Colonic mucosa (tissue), 4 donors: ENCODE results near the gene SMC1B. TPM values are rescaled to one million over a fixed set of nuclear protein-coding genes. Genes with fewer than 3 reads are reported as not detected.
"Not testable (repeated sequence)": the region's sequence is repeated elsewhere in the genome, so short reads cannot be mapped to it uniquely, and the experiment has no call there.

ENCODE experiments used
- DNase-seq: peaks from one replicate; pipeline ENCODE4 v3.0.0-alpha.2; 2020
- H3K27ac ChIP-seq: fragments of 200-600 bp; one replicate; pipeline ENCODE4 v1.8.0; 2021
- H3K27me3 ChIP-seq: fragments of 200-600 bp; one replicate; pipeline ENCODE4 v1.8.0; 2021
- H3K36me3 ChIP-seq: fragments of 200-600 bp; one replicate; pipeline ENCODE4 v1.8.0; 2021
- H3K4me1 ChIP-seq: fragments of 200-600 bp; one replicate; pipeline ENCODE4 v1.8.0; 2021; ENCODE audit warnings: mild to moderate bottlenecking
- H3K4me3 ChIP-seq: fragments of 200-600 bp; one replicate; pipeline ENCODE4 v1.8.0; 2021
- H3K9ac ChIP-seq, 2 donors: one replicate each; pipeline ENCODE4 v1.7.0; 2013; ENCODE audit warnings: control low read depth in 2 of 2, low read depth in 2 of 2, low read length in 2 of 2
- H3K9me3 ChIP-seq: fragments of 200-600 bp; one replicate; pipeline ENCODE4 v1.8.0; 2021
- intact Hi-C: fragments of 100-400 bp; cut with DNase I; formaldehyde crosslinking; loops from one replicate; pipeline ENCODE4 v1.14.1; 2022
- total RNA-seq, 2 donors: library from RNA; stranded (reverse); fragmentation: NEBNext Ultra II Directional in 1 of 2; extraction: Animal tissue kit (Norgen Biotek cat#: 25700) in 1 of 2; gene quantifications; one replicate each; pipeline ENCODE4 v1.2.1, GENCODE V29; 2021
- TF ChIP-seq, protein P1 (sequence below): fragments of 200-600 bp; IDR thresholded peaks from one replicate; pipeline ENCODE4 v1.8.0; 2022; ENCODE audit warnings: antibody characterized with exemption, mild to moderate bottlenecking
- donor health status: healthy.
- donor health status: DM: no; HTN: no; CAD: no.
- donor health status: DM: no; HTN: no; CAD: no.

The SMC1B gene
- total RNA-seq, 2 donors from 2014 or later, result 0.15 TPM; not detected in 1

DNA sequence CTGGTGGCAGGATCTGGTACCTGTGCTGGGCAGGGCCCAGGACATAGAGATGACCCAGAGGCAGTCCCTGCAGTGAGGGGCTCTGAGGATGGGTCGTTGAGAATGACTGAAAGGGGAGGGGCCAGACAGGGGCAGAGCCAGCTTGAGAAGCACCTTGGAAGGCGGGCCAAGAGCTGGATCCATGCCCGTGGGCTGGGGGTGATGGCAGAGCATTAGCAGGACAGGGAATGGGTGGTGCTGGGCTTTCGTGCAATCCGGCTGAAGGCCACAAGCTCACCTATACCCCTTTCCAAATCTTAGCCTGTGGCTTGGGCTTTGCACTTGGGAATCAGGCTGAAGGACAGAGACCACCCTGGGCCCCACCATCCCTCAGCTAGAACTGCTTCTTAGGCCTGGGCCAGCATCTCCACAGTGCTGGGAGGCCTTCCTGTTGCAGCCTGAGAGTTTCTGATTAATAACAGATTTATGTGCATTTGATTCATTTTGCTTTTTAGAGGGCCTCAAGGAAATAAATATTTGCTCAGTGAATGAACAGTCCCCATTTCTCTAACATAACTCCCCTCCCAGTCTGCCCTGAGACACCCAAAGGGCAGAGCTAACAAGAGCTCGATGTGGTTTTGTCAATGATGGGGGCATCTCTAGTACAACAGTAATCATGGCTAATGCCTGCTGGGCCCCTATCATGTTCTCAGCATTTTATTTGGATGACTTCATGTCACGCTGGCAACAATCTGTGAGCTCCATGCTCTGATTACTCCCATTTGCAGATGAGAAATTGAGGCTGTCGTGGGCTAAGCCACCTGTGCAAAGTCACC, 39.4 kb upstream of the SMC1B start:
- intact Hi-C loops, result no loop called here
- no peaks in the 10 kb centered on the region for H3K36me3 ChIP-seq
- H3K27ac ChIP-seq, result no peak overlapping the region
- H3K9ac ChIP-seq, result no peak overlapping the region
- H3K4me3 ChIP-seq, result no peak overlapping the region
- H3K9me3 ChIP-seq, result no peaks in the 10 kb centered on the region
- no peak for DNase-seq
- no peaks in the 10 kb centered on the region for H3K27me3 ChIP-seq
- no peaks in the 10 kb centered on the region for H3K4me1 ChIP-seq
- TF ChIP-seq, protein P1, sequence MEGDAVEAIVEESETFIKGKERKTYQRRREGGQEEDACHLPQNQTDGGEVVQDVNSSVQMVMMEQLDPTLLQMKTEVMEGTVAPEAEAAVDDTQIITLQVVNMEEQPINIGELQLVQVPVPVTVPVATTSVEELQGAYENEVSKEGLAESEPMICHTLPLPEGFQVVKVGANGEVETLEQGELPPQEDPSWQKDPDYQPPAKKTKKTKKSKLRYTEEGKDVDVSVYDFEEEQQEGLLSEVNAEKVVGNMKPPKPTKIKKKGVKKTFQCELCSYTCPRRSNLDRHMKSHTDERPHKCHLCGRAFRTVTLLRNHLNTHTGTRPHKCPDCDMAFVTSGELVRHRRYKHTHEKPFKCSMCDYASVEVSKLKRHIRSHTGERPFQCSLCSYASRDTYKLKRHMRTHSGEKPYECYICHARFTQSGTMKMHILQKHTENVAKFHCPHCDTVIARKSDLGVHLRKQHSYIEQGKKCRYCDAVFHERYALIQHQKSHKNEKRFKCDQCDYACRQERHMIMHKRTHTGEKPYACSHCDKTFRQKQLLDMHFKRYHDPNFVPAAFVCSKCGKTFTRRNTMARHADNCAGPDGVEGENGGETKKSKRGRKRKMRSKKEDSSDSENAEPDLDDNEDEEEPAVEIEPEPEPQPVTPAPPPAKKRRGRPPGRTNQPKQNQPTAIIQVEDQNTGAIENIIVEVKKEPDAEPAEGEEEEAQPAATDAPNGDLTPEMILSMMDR, result no peak

DNA sequence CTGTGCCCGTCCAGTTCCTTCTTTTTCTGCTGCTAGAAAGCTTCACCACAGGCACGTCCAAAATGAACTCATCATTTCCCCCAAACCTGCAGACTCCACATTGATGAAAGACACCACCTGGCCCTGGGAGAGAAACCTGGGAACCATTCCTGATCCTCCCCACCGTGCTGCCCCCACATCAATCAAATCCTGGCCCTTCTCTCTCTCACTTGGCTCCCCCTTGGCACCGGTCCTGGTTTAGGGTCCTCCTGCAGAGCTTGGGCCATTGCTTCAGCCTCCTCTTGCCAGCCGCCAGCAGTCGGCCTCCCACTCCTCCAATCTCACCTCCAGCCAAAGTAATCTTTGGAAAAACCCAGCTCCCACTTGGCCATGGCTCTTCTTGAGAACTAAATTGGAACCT, 38.6 kb upstream of the SMC1B start:
- no peak for DNase-seq
- Histone ChIP-seq H3K27ac (no peak overlapping the region), H3K27me3 (no peaks in the 10 kb centered on the region), H3K4me1 (no peaks in the 10 kb centered on the region), H3K36me3 (no peaks in the 10 kb centered on the region), H3K9me3 (no peaks in the 10 kb centered on the region), H3K4me3 (no peak overlapping the region), H3K9ac (no peak overlapping the region)
- intact Hi-C loops, result no loop called here
- TF ChIP-seq, protein P1, result no peak

DNA sequence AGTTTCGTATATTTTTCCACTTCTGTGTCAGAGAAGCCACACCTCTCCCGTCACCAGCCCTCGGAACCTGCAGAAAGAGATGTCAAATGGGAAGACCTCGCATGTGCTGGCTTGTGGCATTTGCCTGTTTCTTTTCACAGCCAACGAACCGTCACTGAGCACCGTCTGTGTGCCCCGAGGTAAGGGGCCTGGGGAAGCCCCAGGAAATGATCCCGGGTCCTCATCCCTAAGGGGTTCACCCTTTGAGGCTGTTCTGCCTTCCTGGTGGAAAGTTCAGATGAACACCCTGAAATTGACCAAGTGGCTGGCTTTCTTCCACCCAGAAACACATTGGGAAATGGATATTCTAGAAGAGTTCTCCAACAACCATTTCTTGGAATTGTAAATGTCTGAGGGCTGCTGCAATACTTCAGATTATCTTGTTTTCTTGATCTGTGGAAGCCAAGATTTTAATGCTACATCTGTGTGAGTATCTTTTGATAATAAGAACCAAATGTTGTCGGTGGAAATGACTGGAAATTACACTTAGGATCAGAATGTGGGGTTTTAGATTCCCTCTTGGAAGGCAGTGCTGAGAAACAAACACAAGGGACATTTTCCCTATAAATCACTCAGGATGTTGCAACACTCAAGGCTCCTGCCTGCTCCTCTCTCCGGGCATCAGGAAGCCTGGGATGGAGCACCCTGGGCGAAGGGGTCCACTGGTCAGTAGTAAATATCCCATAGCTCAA, 37.7 kb upstream of the SMC1B start:
- Histone ChIP-seq H3K4me3 (no peak overlapping the region), H3K27ac (no peak overlapping the region), H3K36me3 (no peaks in the 10 kb centered on the region), H3K9me3 (no peaks in the 10 kb centered on the region), H3K4me1 (no peaks in the 10 kb centered on the region), H3K27me3 (no peaks in the 10 kb centered on the region), H3K9ac (no peak overlapping the region)
- TF ChIP-seq, protein P1, result no peak
- intact Hi-C loops, result no loop called here
- no peak for DNase-seq

DNA sequence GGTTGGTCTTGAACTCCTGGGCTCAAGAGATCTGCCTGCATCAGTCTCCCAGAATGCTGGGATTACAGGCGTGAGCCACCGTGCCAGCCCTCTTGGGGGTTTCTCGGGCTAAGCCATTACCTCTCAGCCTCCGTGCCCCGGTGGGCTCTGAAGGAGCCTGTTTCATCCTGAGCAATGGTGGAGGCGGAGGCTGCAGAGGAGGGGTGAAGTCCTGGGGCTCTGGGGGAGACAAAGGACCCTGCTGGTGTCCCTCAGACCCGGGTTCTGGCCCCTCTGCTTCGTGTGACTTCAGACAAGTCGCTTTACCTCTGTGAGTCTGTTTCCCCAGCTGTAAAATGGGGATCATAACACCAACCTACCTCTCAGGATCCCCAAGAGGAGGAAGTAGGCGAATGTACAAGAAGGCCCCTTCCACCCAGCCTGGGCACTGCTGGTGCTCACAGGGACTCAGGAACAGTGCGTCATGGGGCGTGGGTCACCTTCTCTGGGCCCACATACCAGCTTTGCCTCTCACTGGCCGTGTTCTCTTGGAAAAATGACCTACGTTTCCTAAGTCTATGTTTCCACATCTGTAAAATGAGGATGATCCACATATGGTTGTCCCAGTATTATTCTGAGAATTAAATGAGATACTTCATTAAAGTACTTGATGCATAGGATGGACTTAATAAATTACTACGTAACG, 36.8 kb upstream of the SMC1B start:
- DNase-seq, result no peak
- Histone ChIP-seq H3K4me1 (no peaks in the 10 kb centered on the region), H3K9me3 (no peaks in the 10 kb centered on the region), H3K9ac (no peak overlapping the region), H3K27me3 (no peaks in the 10 kb centered on the region), H3K4me3 (no peak overlapping the region), H3K27ac (no peak overlapping the region), H3K36me3 (no peaks in the 10 kb centered on the region)
- intact Hi-C loops, result no loop called here
- TF ChIP-seq, protein P1, result no peak

DNA sequence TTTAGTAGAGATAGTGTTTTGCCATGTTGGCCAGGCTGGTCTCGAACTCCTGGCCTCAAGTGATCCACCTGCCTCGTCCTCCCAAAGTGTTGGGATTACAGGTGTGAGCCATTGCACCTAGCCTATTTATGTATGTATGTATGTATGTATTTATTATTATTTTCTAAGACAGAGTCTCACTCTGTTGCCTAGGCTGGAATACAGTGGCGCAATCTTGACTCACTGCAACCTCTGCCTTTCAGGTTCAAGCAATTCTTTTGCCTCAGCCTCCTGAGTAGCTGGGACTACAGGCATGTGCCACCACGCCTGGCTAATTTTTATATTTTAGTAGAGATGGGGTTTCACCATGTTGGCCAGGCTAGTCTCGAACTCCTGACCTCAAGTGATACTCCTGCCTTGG, 36.0 kb upstream of the SMC1B start:
- intact Hi-C loops, result not testable (repeated sequence)

More for the DNA sequence above, 36.0 kb upstream of the SMC1B start:
- not testable (repeated sequence) for H3K4me3 ChIP-seq, H3K9me3 ChIP-seq, H3K9ac ChIP-seq, DNase-seq, H3K27me3 ChIP-seq, H3K36me3 ChIP-seq, H3K4me1 ChIP-seq, H3K27ac ChIP-seq
